ENCODE results near the gene MIX23.

MIX23 gene

GRCh38 chr3:122382888-122383666, at the start of gene MIX23:
TSS of gene MIX23 (minus strand) at chr3:122383231. CDS start at chr3:122383224, 7 bp downstream.
- DNase-seq (ENCODE audit: low read depth in 3 of 3) = peak; percentile 77 to 81 (median 78)

- no peak for DNase-seq (ENCODE audit: low read depth in 3 of 3)
These were observed 47.3 kb upstream of the MIX23 start for GRCh38 chr3:122430371-122430770.

GRCh38 chr3:122427857-122428471, 44.9 kb upstream of the MIX23 start:
- no peak for DNase-seq (ENCODE audit: low read depth in 3 of 3)

GRCh38 chr3:122421836-122422235, 38.8 kb upstream of the MIX23 start:
- DNase-seq (ENCODE audit: low read depth in 3 of 3) = no peak

- DNase-seq (ENCODE audit: low read depth in 3 of 3) = no peak
These were observed 38.1 kb upstream of the MIX23 start for GRCh38 chr3:122421101-122421500.

- no peak for DNase-seq (ENCODE audit: low read depth in 3 of 3)
These were observed 33.9 kb upstream of the MIX23 start for GRCh38 chr3:122416966-122417365.

- DNase-seq (ENCODE audit: low read depth in 3 of 3) = peak; percentile 94 to 99 (median 97)
These were observed 33.0 kb upstream of the MIX23 start, which contains the start of gene WDR5B for GRCh38 chr3:122415762-122416654. TSS of gene WDR5B (minus strand) at chr3:122416062. CDS start at chr3:122415528, 534 bp downstream.

GRCh38 chr3:122415104-122415744, 32.2 kb upstream of the MIX23 start:
- peak in 2 of 3 donors; percentile 19 to 38 for DNase-seq (ENCODE audit: low read depth in 3 of 3)

- no peak for DNase-seq (ENCODE audit: low read depth in 3 of 3)
These were observed 31.4 kb upstream of the MIX23 start for GRCh38 chr3:122414391-122414790.

GRCh38 chr3:122410639-122411038, 27.6 kb upstream of the MIX23 start:
- DNase-seq (ENCODE audit: low read depth in 3 of 3) = no peak

- DNase-seq (ENCODE audit: low read depth in 3 of 3) = no peak
These were observed 27.1 kb upstream of the MIX23 start for GRCh38 chr3:122410111-122410510.

GRCh38 chr3:122409446-122409845, 26.4 kb upstream of the MIX23 start:
- DNase-seq (ENCODE audit: low read depth in 3 of 3) = no peak

GRCh38 chr3:122407946-122408345, 24.9 kb upstream of the MIX23 start:
- DNase-seq (ENCODE audit: low read depth in 3 of 3) = no peak

- no peak for DNase-seq (ENCODE audit: low read depth in 3 of 3)
These were observed 23.2 kb upstream of the MIX23 start for GRCh38 chr3:122406198-122406597.

- DNase-seq (ENCODE audit: low read depth in 3 of 3) = no peak
These were observed 22.0 kb upstream of the MIX23 start for GRCh38 chr3:122405015-122405414.

- DNase-seq (ENCODE audit: low read depth in 3 of 3) = no peak
These were observed 20.5 kb upstream of the MIX23 start for GRCh38 chr3:122403489-122403888.

GRCh38 chr3:122398920-122399319, 15.9 kb upstream of the MIX23 start:
- DNase-seq (ENCODE audit: low read depth in 3 of 3) = no peak

- DNase-seq (ENCODE audit: low read depth in 3 of 3) = no peak
These were observed 14.2 kb upstream of the MIX23 start for GRCh38 chr3:122397201-122397600.

- no peak for DNase-seq (ENCODE audit: low read depth in 3 of 3)
These were observed 13.5 kb upstream of the MIX23 start for GRCh38 chr3:122396511-122396910.

GRCh38 chr3:122395582-122395981, 12.6 kb upstream of the MIX23 start:
- no peak for DNase-seq (ENCODE audit: low read depth in 3 of 3)

GRCh38 chr3:122394173-122394572, 11.1 kb upstream of the MIX23 start:
- DNase-seq (ENCODE audit: low read depth in 3 of 3) = no peak
